Measurements from ENCODE around the gene TMEM240.
"Not testable (repeated sequence)": the region's sequence is repeated elsewhere in the genome, so short reads cannot be mapped to it uniquely, and the experiment has no call there.

Gene TMEM240

GRCh38 chr1:1489231-1489630, 51.2 kb downstream of the TMEM240 start:
- DNase-seq, result no peak

- DNase-seq, result no peak
These were observed 52.7 kb downstream of the TMEM240 start for GRCh38 chr1:1487701-1488100.

GRCh38 chr1:1485755-1486317, 54.6 kb downstream of the TMEM240 start:
- not testable (repeated sequence) for DNase-seq

- DNase-seq, result not testable (repeated sequence)
These were observed 55.3 kb downstream of the TMEM240 start for GRCh38 chr1:1484976-1485750.
